Measurements from ENCODE around the gene TP53I13. TPM values are rescaled to one million over a fixed set of nuclear protein-coding genes. Genes with fewer than 3 reads are reported as not detected.

TP53I13 gene
- total and polyA plus RNA-seq, 10 of the 15 experiments (the other 5 are each of a cell fraction or from before 2014, with no cell fraction given) = 0.31 to 45.1 (median 19.5) TPM; not detected in 1

DNA sequence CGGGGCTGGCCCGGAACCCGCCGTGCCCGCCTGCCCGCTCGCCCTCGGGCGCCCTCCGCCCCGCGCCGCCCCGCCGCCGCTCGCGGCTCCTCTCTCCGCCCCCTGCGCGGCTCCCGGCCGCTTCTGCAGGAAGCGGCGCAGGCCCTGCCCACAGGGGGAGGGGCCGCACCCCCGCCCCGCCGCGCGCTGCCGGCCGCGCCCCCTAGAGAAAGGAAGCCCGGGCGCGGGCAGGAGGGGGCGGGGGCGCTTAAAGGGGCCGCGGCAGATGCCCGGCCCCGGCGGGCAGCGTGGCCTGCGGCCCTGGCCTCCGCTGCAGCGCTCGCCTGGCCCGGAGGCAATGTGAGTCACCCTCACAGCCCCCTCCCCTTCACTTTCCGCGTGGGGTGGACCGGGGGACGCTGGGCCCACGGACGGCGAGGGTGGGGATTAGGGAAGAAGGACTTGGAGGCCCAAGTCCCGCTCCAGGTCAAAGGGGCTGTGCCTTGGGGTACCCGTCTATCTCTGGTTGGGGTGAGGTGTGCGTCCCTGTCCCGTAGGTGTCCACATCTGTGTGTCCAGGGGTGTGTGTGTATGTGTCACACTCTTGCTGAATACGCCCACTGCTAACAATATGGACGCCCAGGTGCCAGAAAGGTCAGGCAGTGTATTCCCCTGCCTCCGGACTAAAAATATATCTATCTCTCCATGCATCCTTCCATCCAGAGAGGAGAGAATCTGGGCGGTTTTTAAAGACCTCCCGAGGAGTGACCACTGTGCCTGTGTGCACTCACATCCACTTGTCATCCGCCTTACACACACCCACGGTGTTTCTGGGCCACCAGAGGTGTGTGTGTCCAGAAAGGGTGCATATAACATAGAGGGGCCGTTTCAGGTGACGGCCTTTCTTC is 21.3 kb downstream of the TP53I13 start, which contains the start of gene GIT1 (continued):
- TF ChIP-seq, protein P1, sequence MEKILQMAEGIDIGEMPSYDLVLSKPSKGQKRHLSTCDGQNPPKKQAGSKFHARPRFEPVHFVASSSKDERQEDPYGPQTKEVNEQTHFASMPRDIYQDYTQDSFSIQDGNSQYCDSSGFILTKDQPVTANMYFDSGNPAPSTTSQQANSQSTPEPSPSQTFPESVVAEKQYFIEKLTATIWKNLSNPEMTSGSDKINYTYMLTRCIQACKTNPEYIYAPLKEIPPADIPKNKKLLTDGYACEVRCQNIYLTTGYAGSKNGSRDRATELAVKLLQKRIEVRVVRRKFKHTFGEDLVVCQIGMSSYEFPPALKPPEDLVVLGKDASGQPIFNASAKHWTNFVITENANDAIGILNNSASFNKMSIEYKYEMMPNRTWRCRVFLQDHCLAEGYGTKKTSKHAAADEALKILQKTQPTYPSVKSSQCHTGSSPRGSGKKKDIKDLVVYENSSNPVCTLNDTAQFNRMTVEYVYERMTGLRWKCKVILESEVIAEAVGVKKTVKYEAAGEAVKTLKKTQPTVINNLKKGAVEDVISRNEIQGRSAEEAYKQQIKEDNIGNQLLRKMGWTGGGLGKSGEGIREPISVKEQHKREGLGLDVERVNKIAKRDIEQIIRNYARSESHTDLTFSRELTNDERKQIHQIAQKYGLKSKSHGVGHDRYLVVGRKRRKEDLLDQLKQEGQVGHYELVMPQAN (conservative IDR thresholded peaks at IDR 0.05) = peak; percentile 36; the same call in 1 of the 2 replicates
- peak in 1 of 2 experiments; percentile 80; a peak in 2 of 3 replicates for TF ChIP-seq EGR1 (IDR thresholded peaks at IDR 0.05; ENCODE audit: borderline replicate concordance in 1 of 2, low read depth in 2 of 2, low read length in 2 of 2)
- TF ChIP-seq, protein P2, sequence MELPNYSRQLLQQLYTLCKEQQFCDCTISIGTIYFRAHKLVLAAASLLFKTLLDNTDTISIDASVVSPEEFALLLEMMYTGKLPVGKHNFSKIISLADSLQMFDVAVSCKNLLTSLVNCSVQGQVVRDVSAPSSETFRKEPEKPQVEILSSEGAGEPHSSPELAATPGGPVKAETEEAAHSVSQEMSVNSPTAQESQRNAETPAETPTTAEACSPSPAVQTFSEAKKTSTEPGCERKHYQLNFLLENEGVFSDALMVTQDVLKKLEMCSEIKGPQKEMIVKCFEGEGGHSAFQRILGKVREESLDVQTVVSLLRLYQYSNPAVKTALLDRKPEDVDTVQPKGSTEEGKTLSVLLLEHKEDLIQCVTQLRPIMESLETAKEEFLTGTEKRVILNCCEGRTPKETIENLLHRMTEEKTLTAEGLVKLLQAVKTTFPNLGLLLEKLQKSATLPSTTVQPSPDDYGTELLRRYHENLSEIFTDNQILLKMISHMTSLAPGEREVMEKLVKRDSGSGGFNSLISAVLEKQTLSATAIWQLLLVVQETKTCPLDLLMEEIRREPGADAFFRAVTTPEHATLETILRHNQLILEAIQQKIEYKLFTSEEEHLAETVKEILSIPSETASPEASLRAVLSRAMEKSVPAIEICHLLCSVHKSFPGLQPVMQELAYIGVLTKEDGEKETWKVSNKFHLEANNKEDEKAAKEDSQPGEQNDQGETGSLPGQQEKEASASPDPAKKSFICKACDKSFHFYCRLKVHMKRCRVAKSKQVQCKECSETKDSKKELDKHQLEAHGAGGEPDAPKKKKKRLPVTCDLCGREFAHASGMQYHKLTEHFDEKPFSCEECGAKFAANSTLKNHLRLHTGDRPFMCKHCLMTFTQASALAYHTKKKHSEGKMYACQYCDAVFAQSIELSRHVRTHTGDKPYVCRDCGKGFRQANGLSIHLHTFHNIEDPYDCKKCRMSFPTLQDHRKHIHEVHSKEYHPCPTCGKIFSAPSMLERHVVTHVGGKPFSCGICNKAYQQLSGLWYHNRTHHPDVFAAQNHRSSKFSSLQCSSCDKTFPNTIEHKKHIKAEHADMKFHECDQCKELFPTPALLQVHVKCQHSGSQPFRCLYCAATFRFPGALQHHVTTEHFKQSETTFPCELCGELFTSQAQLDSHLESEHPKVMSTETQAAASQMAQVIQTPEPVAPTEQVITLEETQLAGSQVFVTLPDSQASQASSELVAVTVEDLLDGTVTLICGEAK (IDR thresholded peaks at IDR 0.05; ENCODE audit: borderline replicate concordance) = no peak
- TF ChIP-seq, protein P3, sequence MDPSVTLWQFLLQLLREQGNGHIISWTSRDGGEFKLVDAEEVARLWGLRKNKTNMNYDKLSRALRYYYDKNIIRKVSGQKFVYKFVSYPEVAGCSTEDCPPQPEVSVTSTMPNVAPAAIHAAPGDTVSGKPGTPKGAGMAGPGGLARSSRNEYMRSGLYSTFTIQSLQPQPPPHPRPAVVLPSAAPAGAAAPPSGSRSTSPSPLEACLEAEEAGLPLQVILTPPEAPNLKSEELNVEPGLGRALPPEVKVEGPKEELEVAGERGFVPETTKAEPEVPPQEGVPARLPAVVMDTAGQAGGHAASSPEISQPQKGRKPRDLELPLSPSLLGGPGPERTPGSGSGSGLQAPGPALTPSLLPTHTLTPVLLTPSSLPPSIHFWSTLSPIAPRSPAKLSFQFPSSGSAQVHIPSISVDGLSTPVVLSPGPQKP (IDR thresholded peaks at IDR 0.05; ENCODE audit: low read depth, low read length) = no peak
- TF ChIP-seq RAD51 (IDR thresholded peaks at IDR 0.05) = no peak
- TF ChIP-seq IKZF1 (conservative IDR thresholded peaks at IDR 0.05) = no peak; the same call in 1 of the 2 replicates
- TF ChIP-seq FOXK2 (IDR thresholded peaks at IDR 0.05) = no peak
- peak; percentile 78 for TF ChIP-seq LARP7 (IDR thresholded peaks at IDR 0.05)
- TF ChIP-seq HCFC1 (IDR thresholded peaks at IDR 0.05; ENCODE audit: low read length) = no peak
- no peak for TF ChIP-seq JUND (IDR thresholded peaks at IDR 0.05; ENCODE audit: low read depth, low read length)
- TF ChIP-seq POLR2AphosphoS5 (IDR thresholded peaks at IDR 0.05; ENCODE audit: low read length) = no peak
- no peak for TF ChIP-seq NR2C1 (IDR thresholded peaks at IDR 0.05)
- TF ChIP-seq, protein P4, sequence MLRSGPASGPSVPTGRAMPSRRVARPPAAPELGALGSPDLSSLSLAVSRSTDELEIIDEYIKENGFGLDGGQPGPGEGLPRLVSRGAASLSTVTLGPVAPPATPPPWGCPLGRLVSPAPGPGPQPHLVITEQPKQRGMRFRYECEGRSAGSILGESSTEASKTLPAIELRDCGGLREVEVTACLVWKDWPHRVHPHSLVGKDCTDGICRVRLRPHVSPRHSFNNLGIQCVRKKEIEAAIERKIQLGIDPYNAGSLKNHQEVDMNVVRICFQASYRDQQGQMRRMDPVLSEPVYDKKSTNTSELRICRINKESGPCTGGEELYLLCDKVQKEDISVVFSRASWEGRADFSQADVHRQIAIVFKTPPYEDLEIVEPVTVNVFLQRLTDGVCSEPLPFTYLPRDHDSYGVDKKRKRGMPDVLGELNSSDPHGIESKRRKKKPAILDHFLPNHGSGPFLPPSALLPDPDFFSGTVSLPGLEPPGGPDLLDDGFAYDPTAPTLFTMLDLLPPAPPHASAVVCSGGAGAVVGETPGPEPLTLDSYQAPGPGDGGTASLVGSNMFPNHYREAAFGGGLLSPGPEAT (IDR thresholded peaks at IDR 0.05; ENCODE audit: low read depth) = peak; percentile 31; the same call in 1 of the 2 replicates
- no peak for TF ChIP-seq SREBF2 (IDR thresholded peaks at IDR 0.05; ENCODE audit: low read length)
- TF ChIP-seq, protein P5, sequence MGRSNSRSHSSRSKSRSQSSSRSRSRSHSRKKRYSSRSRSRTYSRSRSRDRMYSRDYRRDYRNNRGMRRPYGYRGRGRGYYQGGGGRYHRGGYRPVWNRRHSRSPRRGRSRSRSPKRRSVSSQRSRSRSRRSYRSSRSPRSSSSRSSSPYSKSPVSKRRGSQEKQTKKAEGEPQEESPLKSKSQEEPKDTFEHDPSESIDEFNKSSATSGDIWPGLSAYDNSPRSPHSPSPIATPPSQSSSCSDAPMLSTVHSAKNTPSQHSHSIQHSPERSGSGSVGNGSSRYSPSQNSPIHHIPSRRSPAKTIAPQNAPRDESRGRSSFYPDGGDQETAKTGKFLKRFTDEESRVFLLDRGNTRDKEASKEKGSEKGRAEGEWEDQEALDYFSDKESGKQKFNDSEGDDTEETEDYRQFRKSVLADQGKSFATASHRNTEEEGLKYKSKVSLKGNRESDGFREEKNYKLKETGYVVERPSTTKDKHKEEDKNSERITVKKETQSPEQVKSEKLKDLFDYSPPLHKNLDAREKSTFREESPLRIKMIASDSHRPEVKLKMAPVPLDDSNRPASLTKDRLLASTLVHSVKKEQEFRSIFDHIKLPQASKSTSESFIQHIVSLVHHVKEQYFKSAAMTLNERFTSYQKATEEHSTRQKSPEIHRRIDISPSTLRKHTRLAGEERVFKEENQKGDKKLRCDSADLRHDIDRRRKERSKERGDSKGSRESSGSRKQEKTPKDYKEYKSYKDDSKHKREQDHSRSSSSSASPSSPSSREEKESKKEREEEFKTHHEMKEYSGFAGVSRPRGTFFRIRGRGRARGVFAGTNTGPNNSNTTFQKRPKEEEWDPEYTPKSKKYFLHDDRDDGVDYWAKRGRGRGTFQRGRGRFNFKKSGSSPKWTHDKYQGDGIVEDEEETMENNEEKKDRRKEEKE (IDR thresholded peaks at IDR 0.05) = no peak
- TF ChIP-seq CHD4 (IDR thresholded peaks at IDR 0.05) = no peak
- TF ChIP-seq NFIC (IDR thresholded peaks at IDR 0.05; ENCODE audit: low read depth, low read length) = no peak
- no peak for TF ChIP-seq RBBP5 (conservative IDR thresholded peaks at IDR 0.05)
